Naive thymus-derived CD4-positive, alpha-beta T cell (primary cell): ENCODE results near the gene ADAD2. TPM values are rescaled to one million over a fixed set of nuclear protein-coding genes. Genes with fewer than 3 reads are reported as not detected.
"Not testable (repeated sequence)": the region's sequence is repeated elsewhere in the genome, so short reads cannot be mapped to it uniquely, and the experiment has no call there.

Source experiments
- ATAC-seq: fragments of 150-1000 bp; cut with Tn5 transposase; 2 replicates; pipeline ENCODE4 v1.10.0; 2021; ENCODE audit warnings: mild to moderate bottlenecking, moderate library complexity
- CTCF ChIA-PET: fragments of 350-600 bp; sonication (Branson Sonifier 250); formaldehyde crosslinking; loops from one replicate; lab custom pipeline; 2021; ENCODE audit warnings: antibody characterized with exemption; lab: Charles Lee
- POLR2A ChIA-PET: fragments of 350-600 bp; sonication (Branson Sonifier 250); formaldehyde crosslinking; loops from one replicate; lab custom pipeline; 2021; ENCODE audit warnings: antibody characterized with exemption, inconsistent platforms; lab: Charles Lee
- DNase-seq, 9 donors: peaks; one replicate each; pipeline versions ENCODE4 v3.0.0 to v3.0.0-alpha.2; 2020 to 2022; ENCODE audit warnings: mixed read lengths in 1 of 9
- H3K27ac ChIP-seq: one replicate; pipeline ENCODE4 v1.7.0; 2013; ENCODE audit warnings: mild to moderate bottlenecking, low read depth, low read length, moderate library complexity
- H3K27me3 ChIP-seq, 2 donors: one replicate each; pipeline ENCODE4 v1.7.0; 2013; ENCODE audit warnings: low read length in 2 of 2, mild to moderate bottlenecking in 2 of 2, moderate library complexity in 2 of 2; ENCODE audit not compliant: control insufficient read depth in 2 of 2, insufficient read depth in 2 of 2
- H3K36me3 ChIP-seq, 3 experiments: 1 replicate in 2 of 3; 2 replicates in 1 of 3; pipeline ENCODE4 v1.7.0; 2013; ENCODE audit warnings: low read length in 3 of 3, mild to moderate bottlenecking in 3 of 3, moderate library complexity in 1 of 3; ENCODE audit not compliant: insufficient read depth in 3 of 3, control insufficient read depth in 2 of 3
- H3K4me1 ChIP-seq, 2 donors: one replicate each; pipeline ENCODE4 v1.7.0; 2013; ENCODE audit warnings: low read length in 2 of 2, mild to moderate bottlenecking in 2 of 2, moderate library complexity in 1 of 2; ENCODE audit not compliant: control insufficient read depth in 2 of 2, insufficient read depth in 2 of 2
- H3K4me3 ChIP-seq: 2 replicates; pipeline ENCODE4 v1.7.0; 2013; ENCODE audit warnings: mild to moderate bottlenecking, low read length
- H3K9me3 ChIP-seq, 3 experiments: 1 replicate in 2 of 3; 2 replicates in 1 of 3; pipeline ENCODE4 v1.7.0; 2013; ENCODE audit warnings: low read length in 3 of 3; ENCODE audit not compliant: control insufficient read depth in 2 of 3
- H3K27ac Mint-ChIP-seq, 9 donors: one replicate each; pipeline ENCODE4 v1.8.0; 2020 to 2022; ENCODE audit warnings: mixed read lengths in 9 of 9, mild to moderate bottlenecking in 8 of 9, moderate library complexity in 5 of 9, inconsistent platforms in 2 of 9
- H3K27me3 Mint-ChIP-seq, 5 donors: one replicate each; pipeline ENCODE4 v1.8.0; 2021 to 2022; ENCODE audit warnings: mixed read lengths in 5 of 5, mild to moderate bottlenecking in 1 of 5
- H3K36me3 Mint-ChIP-seq, 5 donors: one replicate each; pipeline ENCODE4 v1.8.0; 2020 to 2022; ENCODE audit warnings: mixed read lengths in 5 of 5, mild to moderate bottlenecking in 3 of 5, inconsistent platforms in 1 of 5
- H3K4me1 Mint-ChIP-seq, 7 donors: one replicate each; pipeline ENCODE4 v1.8.0; 2020 to 2022; ENCODE audit warnings: mixed read lengths in 7 of 7, mild to moderate bottlenecking in 3 of 7, inconsistent platforms in 1 of 7
- H3K4me3 Mint-ChIP-seq, 10 donors: one replicate each; pipeline ENCODE4 v1.8.0; 2020 to 2022; ENCODE audit warnings: mild to moderate bottlenecking in 10 of 10, mixed read lengths in 10 of 10, moderate library complexity in 6 of 10, inconsistent platforms in 2 of 10
- H3K9me3 Mint-ChIP-seq, 11 donors: one replicate each; pipeline ENCODE4 v1.8.0; 2020 to 2022; ENCODE audit warnings: mixed read lengths in 11 of 11, mild to moderate bottlenecking in 4 of 11, inconsistent platforms in 1 of 11, moderate library complexity in 1 of 11
- intact Hi-C, 2 donors: fragments of 100-400 bp; cut with micrococcal nuclease; formaldehyde crosslinking; loops; one replicate each; pipeline ENCODE4 v1.15.1; 2023
- polyA plus RNA-seq, 2 donors: library from polyadenylated mRNA; unstranded; fragments of 300-500 nt; fragmentation: Illumina TruSeq; gene quantifications; one replicate each; pipeline ENCODE4 v1.2.3, GENCODE V29; 2021
- total RNA-seq, 6 experiments: library from RNA in 5 of 6; stranded (reverse) in 5 of 6; gene quantifications; 1 replicate in 5 of 6; 2 replicates in 1 of 6; pipeline ENCODE4 v1.2.3 and lab custom pipeline; 2021 to 2026

ADAD2 gene
- total and polyA plus RNA-seq, 7 experiments from 2014 or later: 0.11 to 0.16 TPM; not detected in 5

DNA sequence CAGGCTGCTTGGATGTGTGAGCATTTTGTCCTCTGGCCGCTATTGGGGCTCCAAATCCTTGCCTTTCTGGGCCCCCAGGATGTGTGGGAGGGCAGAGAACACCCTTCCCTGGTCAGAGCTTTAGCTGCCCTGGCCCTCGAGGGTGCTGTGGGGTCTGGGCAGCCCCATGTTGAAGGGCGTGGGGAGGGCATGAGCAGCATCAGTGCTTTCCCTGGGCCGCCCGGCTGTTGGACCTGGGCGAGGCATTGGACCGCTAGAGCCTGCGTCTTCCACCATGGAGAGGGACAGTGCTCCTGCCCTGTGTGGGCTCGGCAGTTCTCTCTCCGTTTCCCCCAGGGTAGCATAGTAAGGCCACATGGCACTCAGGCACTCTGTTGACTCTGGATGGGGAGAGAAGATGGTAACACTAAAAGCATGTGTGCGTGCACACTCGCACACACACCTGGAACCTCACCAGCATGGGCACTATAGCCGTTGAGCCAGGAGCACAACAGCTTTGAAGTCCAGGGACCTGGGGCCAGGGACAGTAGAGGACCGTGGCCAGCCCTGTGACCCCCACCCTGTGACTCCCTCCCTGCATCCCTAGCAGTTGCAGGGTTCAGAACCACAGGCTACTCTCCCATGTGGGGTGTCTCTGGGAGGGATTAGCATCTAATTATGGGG lies 6.6 kb downstream of the ADAD2 start:
- Mint-ChIP-seq H3K9me3 (no peaks in the 10 kb centered on the region), H3K4me1 (peaks cover 18 to 20% (median 20%) of the 10 kb centered on the region in 7 donors), H3K36me3 (no peaks in the 10 kb centered on the region), H3K27me3 (peaks cover 0 to 4% (median 0%) of the 10 kb centered on the region in 5 donors), H3K4me3 (no peak overlapping the region), H3K27ac (no peak overlapping the region)
- DNase-seq (no peak), ATAC-seq (no peak)
- POLR2A ChIA-PET: no interaction called here
- intact Hi-C loops: no loop called here
- CTCF ChIA-PET: no interaction called here
- Histone ChIP-seq H3K36me3 (no peaks in the 10 kb centered on the region), H3K27ac (no peak overlapping the region), H3K4me3 (no peak overlapping the region), H3K9me3 (no peaks in the 10 kb centered on the region), H3K27me3 (no peaks in the 10 kb centered on the region), H3K4me1 (peaks cover 0 to 18% of the 10 kb centered on the region in 2 donors)

DNA sequence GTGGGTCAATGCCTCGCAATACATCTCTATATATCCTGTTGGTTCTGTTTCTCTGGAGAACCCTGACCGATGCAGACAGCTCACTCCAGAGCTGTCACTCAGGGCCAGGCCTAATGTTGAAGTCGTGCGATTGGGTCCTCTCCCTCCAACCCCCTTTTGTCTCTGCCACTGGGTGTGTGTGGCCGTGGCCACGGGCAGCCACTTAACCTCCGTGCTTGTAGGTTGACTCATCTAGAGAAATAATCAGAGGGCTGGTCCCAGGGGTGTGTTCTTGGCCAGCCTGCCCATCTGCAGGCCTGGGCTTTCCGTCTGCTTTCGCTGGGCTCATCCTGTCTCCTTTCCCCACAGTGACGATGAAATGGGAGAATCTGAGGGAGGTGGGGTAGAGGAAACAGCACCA lies 7.4 kb downstream of the ADAD2 start:
- CTCF ChIA-PET: no interaction called here
- Histone ChIP-seq H3K4me3 (no peak overlapping the region), H3K4me1 (peaks cover 0 to 14% of the 10 kb centered on the region in 2 donors)

DNA sequence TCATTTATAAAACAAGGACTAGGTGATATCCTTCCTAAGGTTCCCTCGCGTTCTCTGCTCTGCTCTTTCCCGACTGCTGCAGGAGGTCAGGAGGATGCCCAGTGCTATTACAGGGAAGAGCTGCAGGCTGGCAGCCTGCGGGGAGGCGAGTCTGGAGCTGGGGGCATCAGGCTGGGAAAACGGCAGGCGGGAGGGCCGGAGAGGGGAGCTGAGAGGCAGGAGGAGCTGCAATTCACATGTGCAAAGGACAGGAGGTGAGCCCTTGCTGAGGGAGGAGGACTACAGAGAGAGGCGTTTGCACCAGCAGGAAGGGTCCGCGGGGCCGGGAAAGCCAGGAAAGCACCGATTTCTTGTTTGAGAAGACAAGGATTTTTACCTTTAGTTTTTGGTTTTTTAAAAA lies 8.1 kb downstream of the ADAD2 start:
- H3K27ac Mint-ChIP-seq: no peak overlapping the region
- Histone ChIP-seq H3K27ac (no peak overlapping the region), H3K4me1 (peaks cover 0 to 7% of the 10 kb centered on the region in 2 donors), H3K36me3 (no peaks in the 10 kb centered on the region), H3K27me3 (no peaks in the 10 kb centered on the region), H3K9me3 (no peaks in the 10 kb centered on the region), H3K4me3 (no peak overlapping the region)
- no peaks in the 10 kb centered on the region for H3K36me3 Mint-ChIP-seq
- no peak for DNase-seq
- H3K27me3 Mint-ChIP-seq: peaks cover 0 to 4% (median 0%) of the 10 kb centered on the region in 5 donors
- intact Hi-C loops: no loop called here
- CTCF ChIA-PET: no interaction called here
- no peak overlapping the region for H3K4me3 Mint-ChIP-seq
- peaks cover 5 to 7% (median 6%) of the 10 kb centered on the region in 7 donors for H3K4me1 Mint-ChIP-seq
- H3K9me3 Mint-ChIP-seq: no peaks in the 10 kb centered on the region
- POLR2A ChIA-PET: no interaction called here
- ATAC-seq: no peak

More for the DNA sequence above, 7.4 kb downstream of the ADAD2 start:
- Mint-ChIP-seq H3K9me3 (no peaks in the 10 kb centered on the region), H3K4me3 (no peak overlapping the region), H3K4me1 (peaks cover 12 to 14% (median 13%) of the 10 kb centered on the region in 7 donors), H3K36me3 (no peaks in the 10 kb centered on the region), H3K27ac (no peak overlapping the region), H3K27me3 (peaks cover 0 to 4% (median 0%) of the 10 kb centered on the region in 5 donors)
- no peaks in the 10 kb centered on the region for H3K9me3 ChIP-seq
- POLR2A ChIA-PET: no interaction called here
- intact Hi-C loops: no loop called here
- DNase-seq: no peak
- no peak for ATAC-seq
- H3K27ac ChIP-seq: no peak overlapping the region
- H3K27me3 ChIP-seq: no peaks in the 10 kb centered on the region
- no peaks in the 10 kb centered on the region for H3K36me3 ChIP-seq

DNA sequence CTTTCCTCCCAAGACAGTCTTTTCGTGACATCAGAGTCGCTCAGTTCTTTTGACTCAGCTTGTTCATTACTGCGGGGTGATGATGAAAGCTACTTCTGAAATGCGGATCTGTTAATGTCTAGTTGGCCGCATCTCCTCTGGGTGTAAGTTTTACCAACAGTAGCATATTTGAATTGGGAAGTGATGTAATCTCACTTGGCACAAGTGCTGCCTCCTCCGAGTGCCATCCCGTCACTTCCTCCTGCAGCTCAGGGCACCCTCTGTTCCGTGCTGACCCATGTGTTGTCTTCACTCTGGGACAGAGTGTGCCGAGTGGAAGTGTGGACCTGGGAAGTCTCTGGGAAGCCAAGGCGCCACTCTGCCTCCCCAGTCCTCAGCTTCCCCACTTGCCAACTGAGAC lies 8.9 kb downstream of the ADAD2 start:
- Histone ChIP-seq H3K27me3 (no peaks in the 10 kb centered on the region), H3K4me3 (no peak overlapping the region), H3K9me3 (no peaks in the 10 kb centered on the region), H3K27ac (no peak overlapping the region), H3K4me1 (no peaks in the 10 kb centered on the region), H3K36me3 (no peaks in the 10 kb centered on the region)
- Mint-ChIP-seq H3K4me3 (no peak overlapping the region), H3K27ac (no peak overlapping the region), H3K9me3 (no peaks in the 10 kb centered on the region), H3K4me1 (peaks cover 0 to 3% (median 0%) of the 10 kb centered on the region in 7 donors), H3K36me3 (no peaks in the 10 kb centered on the region), H3K27me3 (peaks cover 0 to 4% (median 0%) of the 10 kb centered on the region in 5 donors)
- DNase-seq (no peak), ATAC-seq (peak; percentile 91)
- ChIA-PET POLR2A (no interaction called here), CTCF (no interaction called here)
- intact Hi-C loops: no loop called here

DNA sequence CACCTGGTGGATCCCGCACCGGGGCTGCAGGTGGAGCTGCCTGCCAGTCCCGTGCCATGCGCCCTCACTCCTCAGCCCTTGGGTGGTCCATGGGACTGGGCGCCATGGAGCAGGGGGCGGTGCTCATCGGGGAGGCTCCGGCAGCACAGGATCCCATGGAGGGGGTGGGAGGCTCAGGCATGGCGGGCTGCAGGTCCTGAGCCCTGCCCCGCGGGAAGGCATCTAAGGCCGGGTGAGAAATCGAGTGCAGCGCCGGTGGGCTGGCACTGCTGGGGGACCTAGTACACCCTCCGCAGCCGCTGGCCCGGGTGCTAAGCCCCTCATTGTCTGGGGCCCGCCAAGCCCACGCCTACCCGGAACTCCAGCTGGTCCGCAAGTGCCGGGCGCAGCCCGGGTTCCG lies 13.6 kb downstream of the ADAD2 start:
- H3K27me3 Mint-ChIP-seq, H3K4me3 ChIP-seq, H3K4me3 Mint-ChIP-seq, ATAC-seq, H3K4me1 ChIP-seq, H3K27me3 ChIP-seq, CTCF ChIA-PET, H3K9me3 ChIP-seq, H3K9me3 Mint-ChIP-seq, H3K36me3 ChIP-seq, H3K36me3 Mint-ChIP-seq, H3K27ac Mint-ChIP-seq, H3K4me1 Mint-ChIP-seq, DNase-seq, intact Hi-C loops, H3K27ac ChIP-seq, POLR2A ChIA-PET: not testable (repeated sequence)

DNA sequence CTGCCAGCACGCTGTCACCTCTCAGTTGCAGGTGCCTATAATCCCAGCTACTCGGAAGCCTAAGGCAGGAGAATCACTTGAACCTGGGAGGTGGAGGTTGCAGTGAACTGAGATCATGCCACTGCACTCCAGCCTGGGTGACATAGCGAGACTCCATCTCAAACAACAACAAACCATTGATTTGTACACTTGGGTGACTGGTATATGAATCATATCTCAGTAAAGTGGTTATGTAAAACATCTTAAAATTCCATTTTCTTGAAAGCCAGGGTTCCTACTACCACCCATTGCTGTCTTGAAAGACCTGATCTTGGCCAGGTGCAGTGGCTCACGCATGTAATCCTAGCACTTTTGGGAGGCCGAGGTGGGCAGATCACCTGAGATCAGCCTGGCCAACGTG lies 14.2 kb downstream of the ADAD2 start:
- H3K9me3 ChIP-seq, H3K36me3 Mint-ChIP-seq, H3K4me1 ChIP-seq, CTCF ChIA-PET, H3K27ac ChIP-seq, H3K27me3 ChIP-seq, ATAC-seq, intact Hi-C loops, DNase-seq, H3K27ac Mint-ChIP-seq, H3K4me3 ChIP-seq, H3K4me3 Mint-ChIP-seq, H3K9me3 Mint-ChIP-seq, H3K27me3 Mint-ChIP-seq, H3K4me1 Mint-ChIP-seq, H3K36me3 ChIP-seq, POLR2A ChIA-PET: not testable (repeated sequence)

DNA sequence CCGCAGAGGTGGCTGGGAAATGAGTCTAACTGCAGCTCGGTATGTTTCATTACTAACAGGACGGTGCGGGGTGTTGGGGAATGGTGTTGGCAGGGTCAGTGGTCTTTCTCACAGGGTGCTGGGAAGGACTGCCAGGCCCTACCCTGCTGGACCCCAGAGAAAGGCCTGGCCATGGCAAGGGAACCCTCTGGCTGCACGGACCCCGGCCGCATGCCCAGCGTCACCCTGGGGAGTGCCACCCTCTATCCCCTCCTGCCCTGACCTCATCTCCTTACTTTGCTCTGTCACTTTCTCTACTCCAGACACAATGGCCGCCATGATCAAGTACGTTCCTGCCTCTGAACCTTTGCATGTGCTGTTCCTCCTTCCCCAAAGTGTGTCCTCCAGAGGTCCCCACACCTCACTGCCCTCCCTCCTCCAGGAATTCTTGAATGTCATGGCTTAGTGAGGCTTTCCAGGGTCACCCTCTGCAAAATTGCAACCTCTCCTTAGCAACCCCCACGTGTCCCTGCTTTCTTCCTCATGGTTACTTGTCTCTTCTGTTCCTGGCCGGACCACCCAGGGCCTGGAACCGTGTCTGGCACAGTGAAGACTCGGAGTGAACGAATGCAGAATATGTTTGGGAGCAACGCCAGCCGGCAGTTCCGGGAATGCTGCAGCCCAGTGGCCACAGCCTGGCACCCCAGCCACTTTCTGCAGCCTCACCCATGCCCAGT lies 15.2 kb downstream of the ADAD2 start:
- no peaks in the 10 kb centered on the region for H3K36me3 Mint-ChIP-seq
- intact Hi-C loops: no loop called here
- POLR2A ChIA-PET: no interaction called here

More for the DNA sequence above, 15.2 kb downstream of the ADAD2 start:
- no peak overlapping the region for H3K27ac ChIP-seq
- no peak for DNase-seq
- Mint-ChIP-seq H3K27ac (no peak overlapping the region), H3K4me3 (no peak overlapping the region), H3K27me3 (no peaks in the 10 kb centered on the region), H3K9me3 (no peaks in the 10 kb centered on the region), H3K4me1 (no peaks in the 10 kb centered on the region)
- no peak overlapping the region for H3K4me3 ChIP-seq
- H3K4me1 ChIP-seq: no peaks in the 10 kb centered on the region
- H3K36me3 ChIP-seq: no peaks in the 10 kb centered on the region
- CTCF ChIA-PET: no interaction called here
- H3K9me3 ChIP-seq: no peaks in the 10 kb centered on the region
- ATAC-seq: no peak
- H3K27me3 ChIP-seq: no peaks in the 10 kb centered on the region
